Forelimb muscle (tissue), 1 donor: ENCODE measurements around the gene SSBP2. TPM values are rescaled to one million over a fixed set of nuclear protein-coding genes. Genes with fewer than 3 reads are reported as not detected.
A peak's percentile ranks its signal among the peaks of the same experiment; 100 is the strongest.

ENCODE experiments used
- DNase-seq: peaks from one replicate; pipeline ENCODE4 v3.0.0-alpha.2; 2013; ENCODE audit warnings: low read depth
- polyA plus RNA-seq: library from polyadenylated mRNA; unstranded; fragments of 120-200 nt; gene quantifications from one replicate; pipeline ENCODE4 v1.2.1, GENCODE V29; 2013; ENCODE audit not compliant: insufficient read length

SSBP2 gene
- polyA plus RNA-seq, result 64.3 TPM

DNA sequence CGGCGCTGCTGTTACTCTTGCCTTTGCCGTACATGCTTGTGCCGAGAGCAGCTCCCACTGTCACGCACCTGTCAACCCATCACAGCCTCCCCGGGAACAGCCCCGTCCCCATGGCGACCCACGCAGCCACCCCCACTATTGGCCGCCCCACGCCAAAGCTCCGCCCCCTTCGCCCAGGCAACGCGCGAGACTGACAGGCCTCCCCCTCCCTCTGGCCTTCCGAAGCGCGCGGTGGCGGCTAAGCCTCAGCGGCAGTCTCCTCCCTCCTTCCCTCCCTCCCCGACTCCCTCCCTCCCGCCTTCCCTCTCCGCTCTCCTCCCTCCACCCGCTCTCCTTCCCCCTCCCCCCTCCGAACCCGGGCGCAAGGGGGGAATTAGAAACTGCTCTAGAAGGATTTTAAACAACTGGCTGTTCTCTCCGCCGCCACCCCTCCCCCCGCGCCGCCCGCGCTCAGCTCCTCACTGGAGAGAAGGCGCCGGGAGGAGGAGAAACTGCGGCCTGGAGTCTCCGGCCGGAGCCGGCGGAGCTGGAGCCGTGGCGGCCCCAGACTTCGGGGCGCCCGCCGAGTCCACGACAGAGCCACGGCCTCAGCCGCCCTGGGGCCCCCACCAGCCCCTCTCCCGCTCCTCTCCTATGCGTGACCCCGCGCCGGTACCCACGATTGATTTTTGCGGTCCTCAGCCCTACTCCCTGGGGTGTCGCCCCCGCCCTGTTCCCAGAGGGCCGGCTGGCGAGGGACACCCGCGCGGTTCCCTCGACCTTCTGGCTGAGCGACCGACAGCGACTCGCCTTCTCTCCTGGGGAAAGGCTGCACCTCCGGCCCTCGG lies at the start of gene SSBP2:
Gene SSBP2, minus strand, starts transcription at position 89 of the 827 bp plus-strand sequence. Its CDS starts 55 bp downstream, at position 34.
- peak; percentile 92 for DNase-seq

DNA sequence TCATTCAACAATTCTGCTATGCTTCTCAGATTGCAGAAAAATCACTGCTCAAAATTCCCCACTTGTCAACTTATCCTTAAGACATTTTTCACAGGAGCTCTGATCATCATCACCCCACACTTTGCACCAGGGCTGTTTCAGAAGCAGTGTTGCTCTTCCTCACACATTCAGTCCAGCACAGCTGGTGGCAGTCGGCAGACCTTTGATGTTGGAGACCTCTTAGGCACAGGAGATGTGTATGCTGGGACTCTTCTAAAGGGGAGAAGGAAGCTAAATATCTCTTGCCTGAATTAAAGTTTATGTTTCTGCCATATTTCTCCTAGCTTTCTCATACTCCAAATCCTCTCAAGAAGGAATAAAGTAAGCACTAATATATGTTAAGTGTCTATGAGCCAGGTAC lies 44.8 kb upstream of the SSBP2 start:
- DNase-seq, result no peak

DNA sequence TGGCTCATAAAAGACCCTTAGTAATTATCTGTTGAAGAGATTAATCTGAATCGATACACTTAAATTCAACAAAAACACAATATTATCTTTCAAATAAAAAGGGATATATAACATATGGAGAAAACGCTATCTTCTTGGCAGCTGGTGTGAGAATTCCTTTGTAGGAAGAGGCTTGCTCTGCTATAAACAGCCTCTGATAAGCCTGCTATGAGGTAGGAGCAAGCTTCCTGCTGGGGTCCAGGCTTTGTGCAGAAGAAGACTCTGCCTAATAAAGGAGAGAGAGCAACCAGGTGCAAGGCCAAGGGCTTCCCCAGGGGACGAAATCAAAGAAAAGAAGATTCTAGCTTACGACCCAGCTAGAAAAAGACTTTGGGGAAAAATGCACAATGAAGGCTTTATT lies 43.3 kb upstream of the SSBP2 start:
- DNase-seq, result no peak

DNA sequence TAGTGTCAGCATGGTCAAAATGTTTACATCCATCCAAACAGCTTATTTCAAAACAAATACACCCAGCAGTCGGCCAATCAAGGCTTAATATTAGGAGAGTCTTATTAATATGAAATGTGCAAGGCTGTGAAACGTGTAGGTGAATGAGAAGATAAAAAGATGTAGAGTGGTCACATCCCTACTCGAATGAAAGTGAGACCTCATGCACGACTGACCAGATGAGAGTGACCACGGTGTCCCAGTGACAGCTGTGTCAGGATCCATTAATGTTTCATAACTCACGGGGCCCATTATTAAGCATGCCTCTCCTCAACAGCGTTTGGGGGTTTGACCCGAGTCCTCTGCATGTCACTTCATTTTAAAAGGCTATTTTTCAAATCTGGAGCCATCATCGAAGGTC lies 39.4 kb upstream of the SSBP2 start:
- no peak for DNase-seq

DNA sequence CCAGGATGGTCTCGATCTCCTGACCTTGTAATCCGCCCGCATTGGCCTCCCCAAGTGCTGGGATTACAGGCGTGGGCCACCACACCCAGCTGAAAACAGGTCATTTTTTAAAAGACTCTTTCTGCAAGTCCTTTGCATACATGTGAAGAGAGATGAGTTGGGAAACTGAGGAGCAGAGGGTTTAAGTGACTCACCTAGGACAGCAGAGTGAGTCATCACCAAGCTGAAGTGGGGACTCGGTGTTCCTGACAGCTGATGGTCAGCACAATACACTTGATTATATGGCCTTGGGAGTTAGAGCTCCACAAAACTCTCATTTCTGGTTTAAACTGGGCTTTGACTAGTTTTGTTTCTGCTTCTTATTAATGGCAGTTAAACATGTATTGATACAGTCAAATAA lies 38.1 kb upstream of the SSBP2 start:
- DNase-seq, result no peak

DNA sequence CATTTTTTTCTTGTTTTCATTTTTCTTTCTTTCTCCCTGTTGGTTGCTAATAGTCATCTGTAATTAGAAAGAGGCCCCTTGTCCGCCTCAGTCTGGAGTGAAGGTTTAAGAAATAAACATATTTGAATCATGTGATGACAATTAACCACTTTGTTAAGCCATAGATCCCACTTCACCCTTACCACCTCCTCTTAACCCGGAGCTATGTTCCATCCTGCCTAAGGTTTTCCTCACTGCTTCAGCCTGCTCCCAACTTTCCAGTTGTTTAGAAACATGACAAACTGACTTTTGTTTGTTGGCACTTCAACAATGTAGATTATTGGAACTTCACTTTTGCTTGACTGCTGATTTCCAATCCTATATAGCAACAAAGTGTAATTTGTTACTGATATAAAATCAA lies 37.4 kb upstream of the SSBP2 start:
- DNase-seq, result no peak

DNA sequence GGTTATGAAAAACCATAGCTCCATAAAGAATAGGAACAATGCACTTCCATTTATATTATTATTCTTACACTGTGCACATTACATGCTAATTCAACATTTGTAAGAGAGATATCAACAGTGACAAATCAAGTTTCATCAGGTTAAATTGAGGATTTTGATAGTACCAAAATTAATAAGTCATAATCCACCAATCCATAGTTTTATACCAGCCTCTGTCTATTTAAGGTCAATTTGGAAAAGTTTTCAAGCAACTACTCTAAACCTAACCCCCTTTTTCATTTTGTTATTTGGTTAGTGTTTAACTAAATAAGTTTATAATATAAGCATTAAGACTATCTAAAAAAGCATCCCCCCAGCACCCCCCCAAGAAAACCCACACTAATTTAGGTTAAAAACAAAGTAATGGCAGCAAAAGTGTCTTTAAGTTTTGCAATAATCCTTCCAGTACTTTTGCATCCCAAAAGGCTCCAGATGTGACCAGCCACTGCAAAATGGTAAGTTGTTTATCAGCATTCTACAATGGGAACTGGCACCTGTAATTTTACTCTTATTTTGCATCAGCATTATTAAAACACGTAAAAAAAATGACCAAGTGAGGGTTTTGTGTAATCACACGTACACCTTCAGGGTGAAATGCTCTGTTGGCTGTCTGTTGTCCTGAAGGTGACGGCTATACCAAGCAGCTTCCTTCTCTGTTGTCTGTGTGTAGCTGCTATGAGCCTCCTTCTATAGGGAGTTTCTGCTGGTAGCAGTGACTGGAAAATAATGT lies 36.8 kb upstream of the SSBP2 start:
- DNase-seq, result peak; percentile 93

DNA sequence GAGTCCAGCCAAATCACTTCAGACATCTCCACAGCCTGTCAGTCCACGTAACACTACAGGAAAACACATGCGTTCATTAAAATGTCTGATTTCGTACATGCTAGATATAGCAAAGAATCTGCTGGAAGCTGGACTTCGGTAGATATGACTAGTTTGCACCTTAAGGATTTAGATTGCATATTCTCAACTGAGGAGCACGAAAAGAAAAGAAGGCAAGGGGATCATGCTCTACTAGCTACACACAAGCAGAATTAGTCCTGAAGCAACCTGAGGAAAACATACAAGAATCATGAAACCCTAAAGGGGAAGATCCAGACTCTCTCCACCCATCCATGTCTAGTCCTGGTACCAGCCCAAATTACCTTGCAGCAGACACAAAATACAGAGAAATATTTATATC lies 36.1 kb upstream of the SSBP2 start:
- no peak for DNase-seq

DNA sequence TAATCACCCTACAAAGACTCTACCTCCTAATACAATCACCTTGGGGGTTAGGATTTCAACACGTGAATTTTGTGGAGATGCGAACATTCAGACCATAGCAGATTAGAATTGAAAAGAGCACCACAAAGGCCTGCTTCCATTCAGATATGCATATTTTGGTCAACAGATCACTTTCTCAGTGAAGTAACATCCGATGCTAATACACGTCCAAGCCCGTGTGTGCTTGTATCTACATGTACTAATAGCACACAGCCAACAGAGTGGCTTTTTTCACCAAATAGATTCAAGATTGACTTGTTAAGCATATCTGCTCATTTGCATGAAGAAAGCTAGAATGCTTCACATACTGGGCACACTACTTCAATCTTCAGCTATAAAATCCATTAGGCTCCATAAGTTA lies 35.6 kb upstream of the SSBP2 start:
- DNase-seq, result no peak

DNA sequence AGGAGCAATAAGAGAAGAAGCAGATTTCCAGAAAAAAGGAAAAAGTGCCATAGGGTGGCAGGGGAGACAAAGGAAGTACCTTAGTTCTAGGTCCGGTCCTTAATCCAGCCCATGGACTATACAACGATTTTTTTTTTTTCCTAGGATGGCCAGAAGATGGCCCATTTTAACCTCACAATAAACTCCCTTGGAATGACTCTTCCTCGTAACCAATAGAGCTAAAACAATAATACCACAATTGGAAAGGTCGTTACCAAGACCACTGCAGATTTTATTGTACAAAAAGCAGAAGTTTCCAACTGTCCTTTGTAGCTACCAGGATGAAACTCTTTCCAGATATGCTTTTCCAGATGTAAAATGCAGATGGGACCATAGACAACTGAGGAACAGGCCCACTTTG lies 34.4 kb upstream of the SSBP2 start:
- DNase-seq, result no peak

DNA sequence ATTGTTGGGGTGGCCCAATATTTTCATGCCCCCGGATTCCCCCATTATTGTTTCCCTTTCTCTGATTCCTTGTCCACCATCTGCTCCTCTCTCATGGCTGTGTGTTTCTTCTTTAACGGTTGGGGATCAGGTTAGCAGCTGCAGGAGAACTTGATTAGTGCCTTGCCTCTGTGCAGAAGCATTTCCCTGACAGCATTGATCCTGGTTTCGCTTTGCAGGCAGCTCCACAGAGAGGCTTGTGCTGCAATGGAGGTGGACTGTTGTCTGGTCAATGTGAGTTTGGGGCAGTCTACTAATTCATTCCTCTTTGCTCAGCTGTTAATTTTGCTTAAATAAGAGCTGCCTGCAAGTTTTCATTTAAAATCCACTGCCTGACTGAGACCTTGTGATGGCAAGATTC lies 32.5 kb upstream of the SSBP2 start:
- no peak for DNase-seq

DNA sequence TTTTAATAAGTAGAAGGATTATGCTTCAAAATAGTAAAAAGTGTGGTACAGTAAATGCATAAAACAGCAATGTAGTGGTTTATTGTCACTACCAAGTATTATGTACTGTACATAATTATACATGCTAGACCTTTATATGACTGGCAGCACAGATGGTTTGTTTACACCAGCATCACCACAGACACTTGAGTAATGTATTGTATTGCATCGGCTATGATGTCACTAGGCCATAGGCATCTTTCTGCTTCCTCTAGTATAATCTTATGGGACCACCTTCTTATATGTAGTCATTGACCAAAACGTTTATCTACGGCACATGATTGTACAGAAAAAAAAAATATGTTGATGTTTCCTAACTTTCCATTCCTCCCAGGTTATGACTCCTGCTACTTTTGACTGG lies 31.9 kb upstream of the SSBP2 start:
- no peak for DNase-seq

DNA sequence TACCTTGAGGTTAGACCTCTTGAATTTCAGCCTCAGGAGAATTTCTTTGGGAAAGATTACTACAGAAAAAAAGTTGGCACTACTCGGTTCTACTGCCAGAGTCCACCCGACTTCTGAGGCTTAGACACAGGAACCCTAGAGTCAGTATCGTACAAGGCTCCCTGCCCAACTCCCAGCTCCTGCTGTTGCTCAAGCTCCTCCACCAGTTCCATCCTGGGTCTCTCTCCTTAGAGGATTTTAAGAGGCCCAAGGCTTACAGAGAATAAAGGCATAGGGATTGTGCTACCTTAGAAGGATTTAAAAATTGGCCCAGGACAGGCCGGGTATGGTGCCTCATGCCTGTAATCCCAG lies 29.0 kb upstream of the SSBP2 start:
- no peak for DNase-seq

DNA sequence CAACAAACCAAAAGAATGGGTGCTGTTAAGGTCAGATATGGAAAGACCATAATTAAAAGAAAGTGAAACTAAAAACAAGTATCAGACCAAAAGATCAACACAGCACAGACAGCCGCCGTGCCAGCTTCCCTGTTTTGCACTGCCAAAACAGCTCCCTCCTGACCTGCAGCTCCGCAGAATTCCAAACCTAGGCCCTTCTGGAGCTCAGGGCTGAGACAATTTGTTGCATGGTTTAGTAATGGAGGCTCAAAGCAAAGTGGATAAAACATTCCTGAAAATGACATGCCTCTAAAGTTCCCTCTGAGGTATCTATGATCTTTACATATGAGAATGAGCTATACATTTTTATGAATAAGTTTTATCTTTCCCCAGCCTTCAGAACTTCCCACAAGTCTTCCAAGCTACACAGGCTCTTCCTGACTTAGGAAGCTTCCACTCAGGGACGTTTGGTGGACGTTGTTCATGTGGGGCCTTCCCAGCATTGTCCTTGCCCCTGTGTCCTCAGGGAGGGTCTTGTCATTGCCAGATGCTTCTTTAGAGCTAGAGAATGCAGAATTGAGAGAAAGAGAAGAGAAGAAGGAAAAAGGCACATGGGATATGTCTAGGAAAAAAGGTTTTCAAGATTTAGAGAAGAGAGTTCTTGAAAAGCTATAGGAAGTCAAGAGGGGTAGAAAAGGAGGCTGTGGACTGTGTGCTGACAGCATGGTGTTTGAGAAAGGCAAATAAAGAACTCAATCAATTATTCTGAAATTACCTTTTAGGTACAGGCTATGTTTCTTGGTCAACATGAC lies 28.4 kb upstream of the SSBP2 start:
- DNase-seq, result no peak

DNA sequence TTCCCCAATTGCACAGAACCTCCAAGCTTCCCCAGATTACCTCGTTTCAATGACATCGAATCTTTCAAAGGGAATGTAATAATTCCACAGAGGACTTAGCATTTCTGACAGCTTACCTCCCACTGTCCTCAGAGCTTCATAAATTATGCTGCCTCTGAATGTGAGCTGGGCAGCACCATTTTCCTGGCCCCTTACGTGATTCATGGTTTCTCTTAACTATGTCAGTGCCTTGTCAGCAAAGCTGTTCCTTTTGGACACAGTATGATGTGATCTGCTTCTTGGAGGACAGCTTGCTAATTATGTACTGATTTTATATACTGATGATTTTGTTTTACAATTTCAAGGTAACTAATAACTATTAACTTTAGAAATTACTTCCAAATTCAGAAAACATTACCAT lies 27.7 kb upstream of the SSBP2 start:
- no peak for DNase-seq

DNA sequence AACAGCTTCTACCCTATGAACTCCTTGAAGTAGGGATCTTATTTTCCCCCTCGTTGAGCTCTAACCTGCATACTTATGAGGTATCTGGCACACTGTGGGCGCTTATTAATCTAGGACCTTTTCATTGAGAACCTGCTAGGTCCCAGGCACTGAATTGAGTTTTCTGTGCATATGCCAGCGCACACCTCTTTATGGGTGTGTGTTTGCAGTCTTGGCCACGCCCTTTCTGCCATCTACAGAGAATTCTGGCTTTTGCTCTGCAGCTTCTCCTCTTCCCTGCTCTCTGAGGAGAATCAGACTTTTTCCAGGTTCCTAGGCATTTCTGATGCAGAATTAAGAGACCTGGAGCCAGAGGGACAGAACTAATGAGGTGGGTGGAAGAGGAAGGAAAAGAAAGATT lies 25.4 kb upstream of the SSBP2 start:
- no peak for DNase-seq

DNA sequence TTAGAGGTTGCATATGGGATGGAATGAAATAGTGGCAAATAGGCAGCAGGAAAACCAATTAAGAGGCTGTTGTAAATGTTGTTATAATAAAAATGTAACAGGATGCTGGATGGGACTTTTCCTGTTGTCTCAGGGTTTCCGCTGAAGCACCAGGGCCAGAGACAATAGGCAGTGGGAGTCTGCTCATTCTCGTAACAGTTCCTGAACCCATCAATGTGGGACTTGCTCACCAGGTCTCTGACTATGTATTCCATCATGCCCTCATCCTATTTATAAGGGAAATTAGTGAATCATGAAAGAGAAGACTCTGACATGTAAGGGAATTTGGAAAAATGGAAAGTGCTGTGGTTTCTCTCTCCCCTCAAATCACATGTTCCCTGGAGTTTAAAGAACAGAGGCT lies 23.5 kb upstream of the SSBP2 start:
- no peak for DNase-seq

DNA sequence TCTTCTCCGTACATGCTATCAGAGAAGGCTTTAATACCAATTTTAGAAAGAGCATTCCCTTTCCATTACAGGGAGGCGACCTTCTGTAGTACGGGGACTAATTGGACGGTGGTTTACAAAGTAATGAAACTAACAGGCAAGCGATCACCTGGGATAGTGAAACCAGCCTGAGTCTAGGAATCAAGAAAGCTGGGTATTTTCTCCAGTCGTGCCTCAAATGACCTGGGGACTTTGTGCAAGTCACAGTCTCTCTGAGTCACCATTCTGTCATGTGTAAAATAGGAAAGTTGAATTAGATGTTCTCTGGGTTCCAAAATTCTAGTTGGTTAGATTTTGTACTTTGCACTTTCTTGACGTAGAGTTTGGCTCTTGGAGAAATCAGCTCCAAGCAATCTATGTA lies 22.7 kb upstream of the SSBP2 start:
- DNase-seq, result no peak

DNA sequence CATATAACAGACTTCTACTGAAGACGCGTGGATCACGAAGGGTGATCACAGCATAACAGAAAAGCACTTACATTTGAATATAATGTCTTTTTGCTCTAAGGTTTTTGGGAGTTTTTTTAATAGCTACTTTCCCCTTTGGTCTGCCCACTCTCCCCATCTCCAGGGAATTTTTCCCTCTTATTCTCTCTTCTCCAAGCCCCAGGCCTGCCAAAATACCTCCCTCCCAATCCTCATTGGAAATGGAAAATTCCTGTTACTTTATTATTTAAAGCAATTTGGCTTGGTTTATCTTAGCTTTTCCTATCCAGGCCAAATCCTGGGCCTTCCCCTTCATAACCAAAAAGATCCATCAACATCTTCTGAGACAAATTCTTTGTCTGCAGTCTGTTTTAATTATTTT lies 22.3 kb upstream of the SSBP2 start:
- no peak for DNase-seq

DNA sequence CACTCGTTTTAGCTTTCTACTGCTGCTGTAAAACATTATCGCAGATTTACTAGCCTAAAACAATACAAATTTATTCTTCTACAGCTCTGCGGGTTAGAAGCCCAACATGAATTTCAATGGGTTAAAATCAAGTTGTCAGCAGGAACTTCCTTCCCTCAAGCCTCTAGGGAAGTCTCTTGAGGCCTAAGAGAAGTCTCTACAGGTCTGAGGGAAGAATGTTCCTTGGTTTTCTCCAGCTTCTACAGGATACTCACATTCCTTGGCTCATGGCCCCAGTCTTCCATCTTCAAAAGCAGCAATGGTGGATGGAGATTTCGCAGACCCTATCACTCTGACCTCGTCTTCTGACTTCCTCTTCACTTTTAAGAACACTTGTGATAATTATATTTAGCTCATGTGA lies 21.6 kb upstream of the SSBP2 start:
- no peak for DNase-seq

DNA sequence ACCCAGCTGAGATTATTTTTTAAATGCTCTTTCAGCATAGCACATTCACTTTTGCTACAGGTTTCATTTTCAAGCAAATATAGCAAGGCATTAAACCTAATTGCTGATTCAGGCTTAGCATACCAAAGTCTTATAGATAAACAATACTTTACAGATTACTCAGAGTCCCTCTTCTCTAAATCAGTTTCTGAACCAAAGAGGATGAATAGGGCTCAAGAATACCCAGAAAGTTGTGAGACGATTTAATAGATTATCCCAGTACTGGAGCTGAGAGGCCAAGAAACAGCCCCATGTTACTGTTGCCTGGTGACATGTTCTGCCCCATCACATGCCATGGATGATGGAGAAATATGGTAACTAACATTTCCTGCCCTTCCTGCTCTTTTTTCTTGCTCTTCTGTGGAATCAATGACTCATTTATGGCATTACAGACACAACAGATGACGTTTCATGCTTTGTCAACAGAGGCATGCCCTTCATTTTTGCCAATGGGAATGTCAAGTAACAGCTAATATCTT lies 18.1 kb upstream of the SSBP2 start:
- DNase-seq, result no peak

DNA sequence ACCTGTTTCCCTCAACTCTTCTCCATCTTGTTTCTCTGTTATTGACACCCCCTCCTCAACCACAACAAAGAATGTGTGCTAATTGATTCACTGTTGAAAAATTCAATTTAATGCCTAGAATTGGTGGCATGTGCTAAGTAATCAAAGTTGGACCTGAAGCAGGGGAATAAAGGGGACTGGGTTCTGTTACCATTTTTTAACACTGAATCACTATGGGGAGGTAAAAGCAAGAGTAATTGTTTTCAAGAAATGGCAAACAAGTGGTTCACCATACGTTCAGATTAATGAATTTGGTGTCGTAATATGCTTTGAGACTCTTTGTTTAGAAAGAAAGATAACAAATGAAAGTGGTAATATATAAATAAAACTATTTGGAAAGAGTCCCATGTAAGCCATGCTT lies 17.0 kb upstream of the SSBP2 start:
- no peak for DNase-seq
